ENCODE measurements around the gene RND3. TPM values are rescaled to one million over a fixed set of nuclear protein-coding genes. Genes with fewer than 3 reads are reported as not detected.

The RND3 gene
- polyA plus RNA-seq, 4 donors = 43.5 to 55.5 (median 50.0) TPM

DNA sequence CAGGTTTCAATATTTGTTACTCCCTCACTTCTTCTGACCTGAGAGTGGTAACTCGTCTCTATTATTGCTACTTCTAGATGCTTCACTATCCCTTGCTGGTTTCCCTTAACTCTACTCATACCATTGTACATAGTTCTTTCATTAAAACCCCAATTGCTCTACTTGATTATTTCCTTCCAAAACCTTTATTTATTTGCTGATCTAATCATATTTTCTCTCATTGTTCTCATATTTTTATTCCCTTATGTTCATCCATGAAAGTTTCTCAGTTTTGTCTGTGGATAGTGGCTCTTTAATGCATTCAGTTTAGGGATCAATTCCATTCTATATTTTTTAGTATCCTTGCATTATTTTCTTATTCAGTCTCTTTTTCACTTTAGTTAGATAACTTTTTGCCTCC lies 42.1 kb downstream of the RND3 start:
- DNase-seq (ENCODE audit: low read depth in 4 of 4, low spot score in 2 of 4) = no peak

DNA sequence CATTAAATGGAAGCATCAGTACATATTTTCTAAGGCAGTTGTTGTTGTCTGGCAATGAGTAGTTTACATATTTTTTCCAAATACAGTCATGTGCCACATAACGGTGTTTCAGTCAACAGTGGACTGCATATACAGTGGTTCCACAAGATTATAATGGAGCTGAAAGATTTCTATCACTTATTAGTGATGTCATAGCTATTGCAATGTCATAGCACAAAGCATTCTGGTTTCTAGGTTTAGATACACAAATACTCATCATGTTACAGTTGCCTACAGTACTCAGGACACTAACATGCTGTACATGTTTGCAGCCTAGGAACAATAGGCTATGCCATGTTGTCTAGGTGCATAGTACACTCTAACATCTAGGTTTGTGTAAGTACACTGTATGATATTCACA lies 45.0 kb downstream of the RND3 start:
- DNase-seq (ENCODE audit: low read depth in 4 of 4, low spot score in 2 of 4) = no peak

DNA sequence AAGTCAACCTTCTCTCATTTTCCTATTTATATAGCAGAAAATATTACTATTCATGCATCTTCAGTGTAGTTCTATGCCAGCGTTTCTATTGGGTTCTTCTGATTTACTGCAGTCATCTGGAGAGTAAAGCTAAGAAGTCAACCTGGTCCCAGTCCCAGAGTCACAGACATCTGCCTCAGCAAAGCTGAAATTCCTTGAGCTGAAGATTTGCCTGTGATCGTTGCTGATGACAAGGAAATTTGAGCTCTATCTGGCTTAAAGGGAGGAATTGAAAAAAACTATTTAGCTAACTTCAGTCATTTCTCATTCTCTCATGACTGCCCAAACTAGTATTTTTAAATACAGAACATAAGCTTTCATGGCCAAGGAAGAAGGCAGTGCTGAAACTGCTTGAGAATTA lies 45.7 kb downstream of the RND3 start:
- no peak for DNase-seq (ENCODE audit: low read depth in 4 of 4, low spot score in 2 of 4)

DNA sequence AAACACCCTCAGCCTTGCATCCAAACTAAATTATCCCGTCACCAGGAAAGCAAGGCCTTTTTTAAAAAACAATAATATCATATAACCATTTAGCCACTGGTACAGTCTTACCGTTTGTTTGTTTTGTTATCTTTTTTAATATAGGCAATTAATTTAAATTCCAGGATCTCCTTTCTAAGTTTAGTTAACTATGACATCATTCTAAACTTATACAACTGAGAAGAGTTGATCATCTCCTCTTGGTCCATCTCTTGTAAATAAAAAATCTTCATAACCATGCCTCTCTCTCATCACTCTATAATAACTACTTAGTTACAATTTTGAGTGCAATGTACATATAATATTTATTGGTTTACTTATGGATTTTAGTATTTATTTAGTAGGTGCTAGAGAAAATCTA lies 46.2 kb downstream of the RND3 start:
- no peak for DNase-seq (ENCODE audit: low read depth in 4 of 4, low spot score in 2 of 4)

DNA sequence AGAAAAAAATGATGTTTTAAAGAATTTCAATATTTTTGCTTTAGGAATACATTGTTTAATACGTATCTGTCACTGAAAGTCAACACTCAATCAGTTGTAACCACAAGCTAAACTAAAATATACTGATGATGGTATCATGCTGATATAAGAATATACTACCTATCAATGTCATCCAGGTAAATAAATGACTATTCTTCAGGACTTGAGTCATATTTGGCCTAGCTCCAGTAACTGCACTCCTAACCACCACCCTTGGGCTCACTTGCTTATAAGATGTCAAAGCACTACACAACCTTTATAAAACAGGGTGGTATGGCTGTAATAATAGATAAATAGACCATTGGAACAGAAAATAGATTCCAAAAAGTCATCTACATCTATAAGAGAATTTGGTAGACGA lies 48.8 kb downstream of the RND3 start:
- DNase-seq (ENCODE audit: low read depth in 4 of 4, low spot score in 2 of 4) = no peak

DNA sequence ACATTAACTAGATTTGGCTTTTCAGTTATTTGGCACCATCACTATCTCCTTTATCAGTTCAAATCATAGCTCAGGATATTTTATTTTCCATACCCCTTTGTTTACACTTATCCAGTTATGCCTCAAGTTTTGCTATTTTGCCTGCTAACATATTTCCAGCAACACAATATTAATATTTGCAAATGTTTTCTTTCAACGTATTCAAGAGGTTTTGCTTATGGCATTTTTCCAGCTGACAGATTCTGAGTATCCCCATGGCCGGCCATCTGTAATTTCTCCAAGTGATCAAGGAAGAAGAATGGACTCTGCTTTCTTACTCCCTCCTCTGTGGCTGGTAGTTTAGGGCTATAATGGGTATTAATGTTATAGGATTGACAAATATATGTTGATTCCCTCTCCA lies 49.4 kb downstream of the RND3 start:
- DNase-seq (ENCODE audit: low read depth in 4 of 4, low spot score in 2 of 4) = no peak

DNA sequence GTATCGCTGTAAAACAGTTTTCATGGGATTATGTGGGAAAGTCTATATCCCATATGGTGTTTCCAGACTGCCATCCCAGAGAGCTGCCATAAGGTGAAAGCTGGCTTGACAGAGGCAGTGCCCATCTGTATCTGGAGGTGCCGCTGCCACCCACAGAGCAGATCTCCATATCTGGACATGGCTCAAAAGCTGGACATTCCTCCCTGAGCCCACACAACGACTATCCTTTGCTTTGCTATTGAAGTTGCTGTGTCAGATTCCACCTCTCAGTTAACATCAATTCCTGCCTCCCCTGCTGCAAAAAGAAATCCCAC lies 55.2 kb downstream of the RND3 start:
- DNase-seq (ENCODE audit: low read depth in 4 of 4, low spot score in 2 of 4) = no peak

DNA sequence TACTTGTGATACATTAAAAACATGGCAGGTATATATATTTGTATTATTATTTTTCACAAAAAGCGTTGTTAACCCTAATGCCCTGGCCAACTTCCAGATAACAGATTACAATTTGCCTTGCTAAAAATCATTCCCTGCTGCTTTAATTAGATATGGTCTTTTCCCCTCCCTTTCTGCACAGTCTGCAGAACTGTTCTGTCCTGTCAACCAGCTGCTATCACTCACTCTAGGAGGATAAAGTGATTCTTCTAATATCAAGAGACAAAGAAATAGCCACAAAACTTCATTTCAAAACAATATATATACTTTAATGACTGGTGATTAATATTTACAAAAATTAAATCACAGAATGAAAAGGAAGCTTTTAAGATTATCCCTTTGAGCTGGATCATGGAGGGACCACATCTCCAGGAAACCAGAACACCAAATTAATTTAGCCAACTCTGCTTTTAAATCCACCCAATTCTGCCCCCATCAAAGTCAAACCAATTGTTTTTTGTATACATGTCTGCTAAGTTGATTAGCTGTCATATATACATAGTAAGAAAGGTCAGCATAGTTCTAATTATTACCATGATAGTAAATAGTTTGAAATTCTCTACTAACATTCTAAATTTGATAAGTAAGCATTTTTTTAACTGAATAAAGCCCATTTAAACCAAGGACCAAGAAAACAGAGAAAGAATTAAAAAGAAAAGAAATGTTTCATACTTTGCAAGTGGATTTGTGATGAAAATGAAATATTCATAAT lies 55.7 kb downstream of the RND3 start:
- DNase-seq (ENCODE audit: low read depth in 4 of 4, low spot score in 2 of 4) = no peak

DNA sequence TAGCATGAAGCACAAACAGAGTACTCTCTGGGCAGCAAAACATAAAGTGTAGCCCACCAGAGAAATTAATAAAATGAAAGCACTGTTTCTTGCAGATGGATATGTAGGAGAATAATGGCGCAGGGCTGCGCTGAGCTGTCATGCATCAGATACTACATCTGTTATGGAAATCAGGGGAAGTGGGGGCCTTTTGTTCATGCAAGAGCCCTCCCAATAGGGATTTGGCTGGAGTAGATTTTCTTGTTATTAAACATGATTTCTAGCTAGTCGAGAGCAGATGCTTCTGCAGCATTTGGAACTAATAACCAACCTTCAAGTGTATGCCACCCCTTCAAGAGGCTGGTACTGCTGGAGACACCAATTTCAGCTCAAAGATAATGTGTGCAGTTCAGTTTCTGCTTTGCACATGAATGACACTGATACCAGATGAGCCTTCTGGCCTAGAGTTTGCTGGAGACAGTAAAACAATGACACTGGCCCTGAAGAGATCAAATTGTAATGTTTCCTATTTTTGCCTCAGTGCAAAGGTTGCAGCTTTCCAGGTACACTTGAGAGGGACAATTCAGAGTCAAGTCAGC lies 58.0 kb downstream of the RND3 start:
- DNase-seq (ENCODE audit: low read depth in 4 of 4, low spot score in 2 of 4) = no peak

DNA sequence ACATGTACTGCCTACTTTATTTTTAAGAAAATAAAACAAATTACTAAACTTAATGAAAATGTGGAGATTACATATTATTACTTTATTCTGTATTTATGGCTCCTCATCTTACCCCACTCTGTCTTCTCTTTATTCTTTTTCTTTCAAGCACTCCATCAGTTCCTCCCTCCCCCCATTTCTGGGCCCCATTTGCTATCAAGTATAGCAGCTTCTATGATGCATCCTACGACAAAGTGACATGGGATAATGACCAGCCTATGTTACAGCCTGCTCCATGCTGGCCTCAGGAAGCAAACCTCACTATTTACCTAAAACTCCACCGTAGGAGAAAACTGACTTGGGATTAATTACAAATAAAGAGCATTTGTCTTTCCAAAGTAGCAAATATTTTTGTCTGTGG lies 58.8 kb downstream of the RND3 start:
- no peak for DNase-seq (ENCODE audit: low read depth in 4 of 4, low spot score in 2 of 4)

DNA sequence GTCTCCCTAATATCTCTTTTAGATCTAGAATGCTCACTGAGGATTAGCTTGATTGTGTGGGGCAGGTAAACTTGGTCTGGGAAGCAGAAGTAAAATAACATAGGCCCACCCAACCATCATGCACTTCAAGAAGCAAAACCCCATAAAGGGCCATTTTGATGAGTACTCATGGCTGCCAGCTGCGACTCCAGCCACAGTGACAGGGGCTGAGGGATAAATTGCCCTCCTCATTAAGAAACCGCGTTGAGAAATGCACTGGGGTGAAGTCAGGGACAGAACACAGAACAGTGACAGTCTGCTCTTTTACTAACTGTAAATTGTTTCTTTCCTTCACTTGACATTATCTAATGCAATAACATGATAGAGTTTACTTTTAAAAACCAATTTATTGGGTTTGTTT lies 60.2 kb downstream of the RND3 start:
- no peak for DNase-seq (ENCODE audit: low read depth in 4 of 4, low spot score in 2 of 4)

DNA sequence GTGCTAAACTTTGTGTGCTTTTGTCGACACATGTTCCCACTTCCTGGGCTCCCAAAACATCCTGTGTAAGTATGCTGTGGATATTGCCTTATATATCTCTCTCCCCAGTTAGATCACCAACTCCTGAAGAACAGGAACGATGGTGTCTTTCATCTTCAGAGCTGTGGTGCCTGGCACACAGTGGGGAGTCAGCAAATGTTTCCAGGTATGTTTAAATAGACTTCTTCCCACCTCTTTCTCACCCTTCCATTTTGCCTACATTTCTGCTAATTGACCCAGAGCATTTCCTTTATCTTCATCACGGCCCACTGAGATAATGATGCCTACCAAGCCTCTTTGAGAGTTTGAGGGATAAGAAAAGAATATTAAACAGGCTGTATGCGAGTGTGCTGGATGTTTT lies 60.7 kb downstream of the RND3 start:
- no peak for DNase-seq (ENCODE audit: low read depth in 4 of 4, low spot score in 2 of 4)

DNA sequence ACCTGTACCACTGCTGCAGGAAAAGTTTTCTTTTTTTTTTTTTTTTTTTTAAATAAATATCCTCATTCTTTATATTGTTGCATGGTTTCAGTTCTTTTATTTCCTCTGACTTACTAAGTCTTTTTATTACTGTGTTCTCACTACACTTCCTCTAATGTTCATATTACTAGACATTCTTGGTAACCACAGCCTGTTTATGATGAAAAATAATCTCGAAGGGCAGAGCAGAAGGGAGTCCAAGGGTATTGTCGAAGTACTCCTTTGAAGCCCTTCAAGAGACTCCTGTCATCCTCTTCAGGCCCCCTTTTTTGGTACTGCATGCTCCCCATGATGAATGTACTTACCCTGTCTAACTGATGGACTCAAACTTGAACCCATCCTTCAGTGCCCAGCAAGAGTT lies 61.2 kb downstream of the RND3 start:
- no peak for DNase-seq (ENCODE audit: low read depth in 4 of 4, low spot score in 2 of 4)

DNA sequence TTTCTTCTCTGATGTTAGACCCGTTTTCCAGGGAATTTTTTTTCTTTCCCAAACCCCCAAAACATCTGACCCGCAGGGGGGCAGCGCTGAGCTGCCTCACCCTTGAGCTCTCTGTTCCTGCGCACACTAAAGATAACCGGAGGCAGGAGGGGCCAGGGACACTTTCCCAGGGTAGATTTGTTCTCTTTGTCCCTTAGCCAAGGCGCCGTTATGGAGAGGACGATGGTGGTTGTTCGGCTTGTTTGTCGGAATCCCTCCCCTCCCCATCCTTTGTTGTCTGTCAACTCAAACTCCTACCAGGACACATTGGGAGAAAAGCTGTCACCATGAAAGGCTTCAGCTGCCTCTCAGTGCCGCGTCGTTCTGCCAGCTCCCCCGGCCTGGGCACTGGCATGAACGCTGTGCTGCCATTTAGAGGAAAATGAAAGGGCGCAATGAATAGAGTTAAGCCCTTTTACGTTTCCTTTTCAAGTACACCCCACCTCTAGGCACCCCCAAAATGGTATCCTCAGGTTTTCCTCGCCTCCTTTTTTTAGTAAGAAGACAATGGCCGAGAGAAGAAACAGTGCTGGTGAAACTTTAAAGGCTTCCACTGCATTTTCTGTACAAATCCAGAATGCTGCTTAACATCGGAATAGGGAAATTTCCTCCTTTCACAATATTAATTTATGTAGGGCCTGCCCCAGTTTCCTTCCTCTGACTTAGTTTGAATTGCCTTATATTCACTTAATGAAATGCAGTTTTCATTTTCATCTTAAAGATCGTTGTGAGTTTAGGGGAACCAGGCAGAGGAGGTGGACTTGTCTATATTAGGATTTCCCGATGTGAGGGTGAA lies 62.1 kb downstream of the RND3 start:
- no peak for DNase-seq (ENCODE audit: low read depth in 4 of 4, low spot score in 2 of 4)

DNA sequence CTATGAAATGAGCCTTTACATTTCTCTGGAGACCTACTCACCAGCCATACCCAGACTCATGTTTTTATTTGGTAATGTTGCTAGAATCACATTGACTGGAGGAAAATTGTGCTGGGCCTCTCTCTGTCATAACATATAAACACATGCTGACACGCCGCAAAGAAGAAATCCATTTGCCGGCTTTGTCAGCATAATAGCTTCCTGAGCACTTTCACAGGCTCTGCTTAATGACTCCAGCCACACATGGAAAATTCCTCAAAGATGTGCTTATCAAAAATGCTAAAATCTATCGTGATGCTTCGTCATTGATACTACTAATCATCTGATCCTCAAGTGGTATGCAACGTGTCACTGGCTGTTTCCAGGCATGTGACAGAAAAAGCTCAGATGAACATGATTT lies 63.1 kb downstream of the RND3 start:
- DNase-seq (ENCODE audit: low read depth in 4 of 4, low spot score in 2 of 4) = no peak

DNA sequence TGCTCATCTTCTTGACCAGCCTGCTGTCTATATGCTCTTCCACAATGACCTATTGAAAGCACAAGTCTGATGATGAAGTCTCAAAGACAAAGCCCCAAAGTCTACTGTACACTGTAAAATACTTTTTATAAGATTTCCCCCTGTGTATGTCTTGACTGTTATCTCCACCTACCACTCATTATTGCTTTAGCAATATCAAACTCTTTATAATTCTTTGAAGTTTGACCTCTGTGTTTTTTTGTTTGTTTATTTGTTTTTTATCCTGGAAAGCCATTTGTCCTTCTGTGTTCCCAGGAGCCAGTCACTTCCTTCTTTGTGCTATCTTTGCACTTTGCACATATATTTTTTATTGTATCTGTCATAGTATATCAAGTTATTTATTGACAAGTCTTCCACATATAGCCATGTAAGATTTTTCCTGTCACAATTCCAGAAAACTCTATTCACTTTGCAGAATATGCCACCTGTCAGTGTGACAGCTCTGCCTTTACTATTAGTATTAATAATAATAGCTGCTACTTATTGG lies 66.3 kb downstream of the RND3 start:
- no peak for DNase-seq (ENCODE audit: low read depth in 4 of 4, low spot score in 2 of 4)

DNA sequence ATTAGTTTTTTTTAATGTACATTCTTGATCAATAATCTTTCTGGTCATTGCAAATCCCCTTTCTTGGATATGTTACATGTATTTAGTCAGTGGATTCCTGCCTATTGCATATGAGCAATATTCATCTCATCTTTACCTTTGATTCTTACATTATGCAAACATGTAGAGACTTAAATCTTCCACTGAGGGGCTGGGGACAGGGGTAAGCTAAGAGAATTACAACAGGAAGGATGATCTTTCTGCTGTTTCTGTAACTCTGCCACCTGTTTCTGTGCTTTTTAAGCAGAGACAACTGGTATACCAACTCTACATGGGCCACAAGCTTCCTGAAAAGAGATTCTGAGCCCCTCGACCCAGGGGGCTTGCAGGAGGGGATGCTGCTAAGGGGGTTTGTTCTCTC lies 68.6 kb downstream of the RND3 start:
- no peak for DNase-seq (ENCODE audit: low read depth in 4 of 4, low spot score in 2 of 4)

Data from left renal cortex interstitium (tissue), 4 donors.